Measurements from ENCODE around the gene ABCD4. TPM values are rescaled to one million over a fixed set of nuclear protein-coding genes. Genes with fewer than 3 reads are reported as not detected.
A peak's percentile ranks its signal among the peaks of the same experiment; 100 is the strongest.

The ABCD4 gene
- polyA plus RNA-seq (2011; rRNA removed) (13.9 and 22.7 TPM in 2 replicates), polyA plus RNA-seq (2017; fragmentation: RNase III; extraction: RNeasy Plus Mini Kit Qiagen cat#74134 plus additional on column Dnase treatment) (31.2 to 36.6 TPM (median 35.8 TPM) in 3 replicates), polyA minus RNA-seq (2011; rRNA and poly(A)+ RNA removed) (33.9 and 36.6 TPM in 2 replicates)
- polyA plus RNA-seq (2012; cell fraction: cytosol; rRNA removed), result 21.9 and 22.8 TPM in 2 replicates
- 102 and 121 TPM in 2 replicates for polyA plus RNA-seq (2012; cell fraction: nucleus; rRNA removed)

- 11% methylated on average over 57 of the region's 61 CpGs for WGBS (ENCODE audit: missing lambda C conversion rate)
- POLR2A ChIA-PET, result interaction anchor here (1.0 to 1.1 kb wide), 2 partner anchors 190 to 196 kb away, joined by 3 to 5 read pairs; partner anchors contain the start of genes ISCA2 and NPC2
- CTCF ChIA-PET, result interaction anchor here (0.5 to 3.7 kb wide), 21 partner anchors 8 to 623 kb away, joined by 3 to 40 read pairs (median 4); no protein-coding TSS in a partner anchor
- DNase-seq (ENCODE audit: low read depth in 1 of 2, low spot score in 1 of 2) (peak; percentile 85 to 93), FAIRE-seq (no peak), ATAC-seq (peak; percentile 98 to 99)
- no peaks in the 10 kb centered on the region for H3K9me3 ChIP-seq
- no peak for TF ChIP-seq MAFK (IDR thresholded peaks at IDR 0.05; ENCODE audit: partially characterized antibody)
- peak; percentile 83 for TF ChIP-seq CTCF (IDR thresholded peaks at IDR 0.05)
- no peak for TF ChIP-seq CHD2 (IDR thresholded peaks at IDR 0.05; ENCODE audit: low read length, partially characterized antibody)
- no peak for TF ChIP-seq HEYL (CRISPR knock-in tag; IDR thresholded peaks at IDR 0.05)
- no peak for TF ChIP-seq HMGXB4 (CRISPR knock-in tag; IDR thresholded peaks at IDR 0.05; ENCODE audit: borderline replicate concordance)
- peak; percentile 90; the same call in 1 of the 2 replicates for TF ChIP-seq PHF8 (IDR thresholded peaks at IDR 0.05; ENCODE audit: borderline replicate concordance, low read depth)
- no peak for TF ChIP-seq ZFP36 (IDR thresholded peaks at IDR 0.05; ENCODE audit: borderline replicate concordance, partially characterized antibody)
- TF ChIP-seq ELK1 (IDR thresholded peaks at IDR 0.05; ENCODE audit: low read depth, low read length), result no peak
- 0 out of 3 replicates have a peak, but pooled peaks have one; percentile 59 for TF ChIP-seq BCL3 (IDR thresholded peaks at IDR 0.05)
- peak; percentile 93 for TF ChIP-seq POLR2A (IDR thresholded peaks at IDR 0.05; ENCODE audit: low read length)
- peak; percentile 35 to 76; a peak in 3 of 5 replicates for TF ChIP-seq JUN (IDR thresholded peaks at IDR 0.05)
- TF ChIP-seq NFE2L2 (conservative IDR thresholded peaks at IDR 0.05; ENCODE audit: low read length), result no peak
- H3K4me2 ChIP-seq, result peak within 1 kb of the TSS; percentile 87
- peak within 1 kb of the TSS; percentile 87 to 89 for H3K27ac ChIP-seq
- H3K4me1 ChIP-seq, result peaks cover 2% of the 10 kb centered on the region; the same call in 1 of the 3 replicates
- H3K4me3 ChIP-seq, result peak within 1 kb of the TSS; percentile 96
Observed at GRCh38 chr14:74302634-74303569, at the start of gene ABCD4. ABCD4 (minus strand) TSS chr14:74302934; CDS start chr14:74302912, 22 bp downstream.

- no peak overlapping the region for H3K27ac ChIP-seq
- WGBS (ENCODE audit: missing lambda C conversion rate), result 0% methylated on average over 1 of the region's 1 CpG
- ChIA-PET CTCF (interaction anchor here (1.1 to 2.4 kb wide), 3 partner anchors 10 to 56 kb away, joined by 3 to 7 read pairs (median 3); no protein-coding TSS in a partner anchor), POLR2A (no interaction called here)
- no peak overlapping the region for H3K4me2 ChIP-seq
- H3K4me1 ChIP-seq, result no peaks in the 10 kb centered on the region
- no peak for ATAC-seq
- no peak overlapping the region for H3K4me3 ChIP-seq
- H3K9me3 ChIP-seq, result no peaks in the 10 kb centered on the region
- no peak for FAIRE-seq
- DNase-seq (ENCODE audit: low read depth in 1 of 2, low spot score in 1 of 2), result no peak
- TF ChIP-seq FOXS1 (CRISPR knock-in tag; IDR thresholded peaks at IDR 0.05) (no peak), BCL3 (IDR thresholded peaks at IDR 0.05) (no peak), FOSL2 (IDR thresholded peaks at IDR 0.05) (no peak), FOSL2 (CRISPR knock-in tag; IDR thresholded peaks at IDR 0.05) (no peak), CBX2 (IDR thresholded peaks at IDR 0.05; ENCODE audit: borderline replicate concordance, low read depth) (no peak), HOXB5 (CRISPR knock-in tag; IDR thresholded peaks at IDR 0.05) (no peak), MAX (IDR thresholded peaks at IDR 0.05) (no peak), ZFP36 (IDR thresholded peaks at IDR 0.05; ENCODE audit: borderline replicate concordance, partially characterized antibody) (no peak), HMGXB4 (CRISPR knock-in tag; IDR thresholded peaks at IDR 0.05; ENCODE audit: borderline replicate concordance) (no peak), HEYL (CRISPR knock-in tag; IDR thresholded peaks at IDR 0.05) (no peak), MAZ (IDR thresholded peaks at IDR 0.05; ENCODE audit: borderline replicate concordance, low read depth, low read length) (no peak), EP300 (IDR thresholded peaks at IDR 0.05) (no peak), CBX8 (IDR thresholded peaks at IDR 0.05) (no peak), RAD21 (conservative IDR thresholded peaks at IDR 0.05 in 1 of 2, IDR thresholded peaks at IDR 0.05 in 1 of 2) (no peak), RNF2 (IDR thresholded peaks at IDR 0.05; ENCODE audit: borderline replicate concordance, low read depth) (no peak)
Observed at GRCh38 chr14:74350928-74351323, 48.2 kb upstream of the ABCD4 start.
